Right cardiac atrium (tissue), 5 donors: ENCODE results near the gene ABITRAM. TPM values are rescaled to one million over a fixed set of nuclear protein-coding genes. Genes with fewer than 3 reads are reported as not detected.
"Not testable (repeated sequence)": the region's sequence is repeated elsewhere in the genome, so short reads cannot be mapped to it uniquely, and the experiment has no call there.

Experiments used
- ATAC-seq, 2 donors: fragments of 200-7000 bp; cut with Tn5 transposase; one replicate each; pipeline versions ENCODE4 v1.8.0 to v1.9.1; 2020; ENCODE audit warnings: moderate library complexity in 2 of 2, mild to moderate bottlenecking in 1 of 2
- DNase-seq, 3 donors: peaks; one replicate each; pipeline ENCODE4 v3.0.0-alpha.2; 2020
- H3K27ac ChIP-seq: one replicate; pipeline ENCODE4 v1.5.1; 2013; ENCODE audit warnings: mild to moderate bottlenecking, low read length, control low read depth, moderate library complexity
- H3K27me3 ChIP-seq: one replicate; pipeline ENCODE4 v1.6.1; 2013; ENCODE audit not compliant: control insufficient read depth, insufficient read depth
- H3K4me1 ChIP-seq: one replicate; pipeline ENCODE4 v1.6.1; 2013; ENCODE audit warnings: low read length; ENCODE audit not compliant: control insufficient read depth, insufficient read depth
- H3K4me3 ChIP-seq: one replicate; pipeline ENCODE4 v1.5.1; 2013; ENCODE audit warnings: low read length, control low read depth
- H3K9me3 ChIP-seq: one replicate; pipeline ENCODE4 v1.6.1; 2013; ENCODE audit warnings: low read length; ENCODE audit not compliant: control insufficient read depth
- WGBS: extraction: QIAGEN DNeasy Blood & Tissue Kit; methylation state at CpG from one replicate; pipeline ENCODE4 v1.1.7; 2013; 5-methylcytosine and 5-hydroxymethylcytosine counted together
- intact Hi-C, 4 donors: fragments of 100-400 bp; cut with DNase I; formaldehyde crosslinking; loops; one replicate each; pipeline versions ENCODE4 v1.11.0 to v1.14.0; 2022 to 2023
- long read RNA-seq, 4 donors: library from polyadenylated mRNA; unstranded; transcript quantifications; one replicate each; pipeline ENCODE4 v2.0.0, GENCODE V29; 2020 to 2021
- polyA plus RNA-seq: library from polyadenylated mRNA; stranded (reverse); fragments of 200-250 nt; gene quantifications from one replicate; pipeline ENCODE4 v1.2.3, GENCODE V29; 2013
- total RNA-seq, 4 donors: library from RNA; stranded (reverse); fragmentation: NEBNext Ultra II Directional; extraction: Animal tissue kit (Norgen Biotek cat#: 25700); gene quantifications; one replicate each; pipeline ENCODE4 v1.2.1, GENCODE V29; 2021
- donor health status: healthy with polysubstance abuse.
- donor health status: DM: no; HTN: yes; CAD: no.
- donor health status: DM: no; HTN: no; CAD: no.
- donor health status: DM: no; HTN: yes; CAD: no; lungs with severe emphysema.
- donor health status: DM: yes; HTN: yes; CAD: no.

The ABITRAM gene
- total RNA-seq (10 to 100 TPM in 2 of 4 donors, 1 to 10 TPM in 2; 5.6 to 12.9 (median 10.0) TPM), polyA plus RNA-seq (12.7 TPM)
- long read RNA-seq, donor 1, transcript FAM206A-201 (6 exons, 2,134 nt): major isoform, 20 of 26 reads
- long read RNA-seq, donor 1, partial matches to known transcripts: 0 of 26 reads
- long read RNA-seq, donor 1, other reads (novel, unspliced or antisense): 5 of 26 reads
- long read RNA-seq, donor 2, transcript FAM206A-201 (6 exons, 2,134 nt): major isoform, 6 of 8 reads
- long read RNA-seq, donor 2, partial matches to known transcripts: 0 of 8 reads
- long read RNA-seq, donor 2, other reads (novel, unspliced or antisense): 2 of 8 reads
- long read RNA-seq, donor 3, transcript FAM206A-201 (6 exons, 2,134 nt): major isoform, 20 of 24 reads
- long read RNA-seq, donor 3, partial matches to known transcripts: 1 of 24 reads
- long read RNA-seq, donor 3, other reads (novel, unspliced or antisense): 3 of 24 reads
- long read RNA-seq, donor 4, transcript FAM206A-201 (6 exons, 2,134 nt): major isoform, 11 of 13 reads
- long read RNA-seq, donor 4, partial matches to known transcripts: 0 of 13 reads
- long read RNA-seq, donor 4, other reads (novel, unspliced or antisense): 2 of 13 reads

- intact Hi-C loops: no loop called here
- peak; percentile 95 to 96 for ATAC-seq
- H3K27me3 ChIP-seq: no peaks in the 10 kb centered on the region
- under 1% methylated on average over 47 of the region's 47 CpGs for WGBS
- H3K27ac ChIP-seq: peak within 1 kb of the TSS; percentile 55
- H3K4me1 ChIP-seq: peaks cover 6% of the 10 kb centered on the region
- peak; percentile 81 to 91 (median 91) for DNase-seq
- no peaks in the 10 kb centered on the region for H3K9me3 ChIP-seq
- peak within 1 kb of the TSS; percentile 56 for H3K4me3 ChIP-seq
Measured at GRCh38 chr9:108934323-108934893, at the start of gene ABITRAM. TSS of gene ABITRAM (plus strand) at chr9:108934400. CDS start at chr9:108934487, 87 bp downstream.

- Histone ChIP-seq H3K27me3 (no peaks in the 10 kb centered on the region), H3K4me1 (no peaks in the 10 kb centered on the region), H3K4me3 (no peak overlapping the region), H3K9me3 (no peaks in the 10 kb centered on the region), H3K27ac (no peak overlapping the region)
- intact Hi-C loops: loop anchor here in 1 of 4 donors (10.0 kb wide), 1 partner anchor 430 kb away; no protein-coding TSS in a partner anchor
- WGBS: 88% methylated on average over 3 of the region's 3 CpGs
- DNase-seq: no peak
- no peak for ATAC-seq
Measured at GRCh38 chr9:108884701-108885100, 49.5 kb upstream of the ABITRAM start.

GRCh38 chr9:108885643-108886348 lies 48.4 kb upstream of the ABITRAM start:
- Histone ChIP-seq H3K9me3 (no peaks in the 10 kb centered on the region), H3K4me1 (no peaks in the 10 kb centered on the region), H3K27me3 (no peaks in the 10 kb centered on the region), H3K4me3 (no peak overlapping the region), H3K27ac (no peak overlapping the region)
- intact Hi-C loops: loop anchor here in 1 of 4 donors (10.0 kb wide), 1 partner anchor 429 kb away; no protein-coding TSS in a partner anchor
- 47% methylated on average over 1 of the region's 1 CpG for WGBS
- peak; percentile 39 to 48 for ATAC-seq
- peak in 1 of 3 donors; percentile 47 for DNase-seq

GRCh38 chr9:108886594-108887271 lies 47.5 kb upstream of the ABITRAM start:
- WGBS: 93% methylated on average over 3 of the region's 3 CpGs
- intact Hi-C loops: loop anchor here in 1 of 4 donors (10.0 kb wide), 1 partner anchor 428 kb away; no protein-coding TSS in a partner anchor
- DNase-seq: not testable (repeated sequence)

GRCh38 chr9:108889649-108890067 lies 44.5 kb upstream of the ABITRAM start:
- no peak for DNase-seq
- WGBS: 72% methylated on average over 4 of the region's 4 CpGs
- Histone ChIP-seq H3K4me1 (peaks cover 4% of the 10 kb centered on the region), H3K9me3 (no peaks in the 10 kb centered on the region), H3K27me3 (no peaks in the 10 kb centered on the region), H3K27ac (no peak overlapping the region), H3K4me3 (no peak overlapping the region)
- ATAC-seq: peak; percentile 63 to 65
- intact Hi-C loops: loop anchor here in 2 of 4 donors (10.0 kb wide), 2 partner anchors 425 to 435 kb away; partner anchors contain the start of gene EPB41L4B (in 1 of the 2)

More at GRCh38 chr9:108886594-108887271, 47.5 kb upstream of the ABITRAM start:
- H3K27ac ChIP-seq, H3K4me3 ChIP-seq, ATAC-seq, H3K9me3 ChIP-seq, H3K4me1 ChIP-seq, H3K27me3 ChIP-seq: not testable (repeated sequence)

GRCh38 chr9:108894225-108894997 lies 39.8 kb upstream of the ABITRAM start:
- Histone ChIP-seq H3K9me3 (no peaks in the 10 kb centered on the region), H3K27me3 (no peaks in the 10 kb centered on the region), H3K4me1 (peaks cover 4% of the 10 kb centered on the region), H3K4me3 (no peak overlapping the region), H3K27ac (no peak overlapping the region)
- DNase-seq: no peak
- intact Hi-C loops: loop anchor here in 1 of 4 donors (10.0 kb wide), 1 partner anchor 430 kb away; the partner anchor contains the start of gene EPB41L4B
- WGBS: 89% methylated on average over 4 of the region's 4 CpGs
- ATAC-seq: no peak

GRCh38 chr9:108897324-108898096 lies 36.7 kb upstream of the ABITRAM start:
- DNase-seq: no peak
- H3K9me3 ChIP-seq: no peaks in the 10 kb centered on the region
- ATAC-seq: no peak
- no peaks in the 10 kb centered on the region for H3K27me3 ChIP-seq
- WGBS: 97% methylated on average over 2 of the region's 2 CpGs
- H3K4me1 ChIP-seq: no peaks in the 10 kb centered on the region
- no peak overlapping the region for H3K27ac ChIP-seq
- intact Hi-C loops: loop anchor here in 1 of 4 donors (10.0 kb wide), 1 partner anchor 427 kb away; the partner anchor contains the start of gene EPB41L4B
- H3K4me3 ChIP-seq: no peak overlapping the region

GRCh38 chr9:108899023-108899695 lies 35.0 kb upstream of the ABITRAM start:
- intact Hi-C loops: loop anchor here in 1 of 4 donors (10.0 kb wide), 1 partner anchor 426 kb away; the partner anchor contains the start of gene EPB41L4B
- DNase-seq, ATAC-seq: not testable (repeated sequence)

More at GRCh38 chr9:108899023-108899695, 35.0 kb upstream of the ABITRAM start:
- H3K4me1 ChIP-seq, H3K9me3 ChIP-seq, H3K27me3 ChIP-seq, H3K27ac ChIP-seq, H3K4me3 ChIP-seq: not testable (repeated sequence)
- WGBS: 95% methylated on average over 8 of the region's 8 CpGs
